ENCODE data around the gene FMO4.
"Not testable (repeated sequence)": the region's sequence is repeated elsewhere in the genome, so short reads cannot be mapped to it uniquely, and the experiment has no call there.

The FMO4 gene

DNA sequence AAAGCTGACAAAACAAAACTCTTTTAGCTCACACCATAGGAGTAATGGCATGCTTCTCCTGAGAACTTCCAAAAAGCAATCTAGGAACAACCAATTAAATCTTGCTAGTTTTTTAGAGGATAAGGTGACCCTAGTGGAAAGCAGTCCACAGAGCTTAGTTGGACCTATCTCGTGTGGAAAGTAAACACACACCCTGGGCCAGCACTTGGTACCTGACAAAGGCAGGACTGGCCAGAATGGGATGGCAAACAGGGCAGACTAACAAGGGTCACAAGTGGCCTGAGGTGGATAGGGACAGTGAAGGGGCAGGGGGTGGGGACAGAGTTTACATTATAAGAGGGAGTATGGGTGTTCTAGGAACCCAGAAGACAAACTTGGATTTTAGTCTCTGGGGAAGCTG lies 22.0 kb downstream of the FMO4 start:
- no peaks in the 10 kb centered on the region for H3K79me2 ChIP-seq (ENCODE audit: control insufficient read depth, low read length)
- no peaks in the 10 kb centered on the region for H4K20me1 ChIP-seq (ENCODE audit: control insufficient read depth, insufficient read depth, low read depth, low read length)
- no peaks in the 10 kb centered on the region for H3K27me3 ChIP-seq (ENCODE audit: control insufficient read depth, low read length)
- no peaks in the 10 kb centered on the region for H3F3A ChIP-seq (ENCODE audit: control insufficient read depth, insufficient read depth)
- no peak overlapping the region for H3K4me3 ChIP-seq (ENCODE audit: low read length)
- no peaks in the 10 kb centered on the region for H3K9me3 ChIP-seq (ENCODE audit: control insufficient read depth, insufficient read depth, low read length)
- no peaks in the 10 kb centered on the region for H3K9me2 ChIP-seq (replicated peaks; ENCODE audit: control insufficient read depth, low read length)
- H3K4me1 ChIP-seq (ENCODE audit: control insufficient read depth, low read length), result no peaks in the 10 kb centered on the region
- H3K27ac ChIP-seq (ENCODE audit: low read depth, low read length), result no peak overlapping the region
- no peaks in the 10 kb centered on the region for H3K36me3 ChIP-seq (ENCODE audit: control insufficient read depth, low read length)
- TF ChIP-seq CTCF (IDR thresholded peaks at IDR 0.05; ENCODE audit: low read depth, low read length, poor library complexity, severe bottlenecking) (no peak), EZH2phosphoT487 (IDR thresholded peaks at IDR 0.05; ENCODE audit: borderline replicate concordance, low read length) (no peak)
- H3K4me2 ChIP-seq (ENCODE audit: low read length), result no peak overlapping the region

DNA sequence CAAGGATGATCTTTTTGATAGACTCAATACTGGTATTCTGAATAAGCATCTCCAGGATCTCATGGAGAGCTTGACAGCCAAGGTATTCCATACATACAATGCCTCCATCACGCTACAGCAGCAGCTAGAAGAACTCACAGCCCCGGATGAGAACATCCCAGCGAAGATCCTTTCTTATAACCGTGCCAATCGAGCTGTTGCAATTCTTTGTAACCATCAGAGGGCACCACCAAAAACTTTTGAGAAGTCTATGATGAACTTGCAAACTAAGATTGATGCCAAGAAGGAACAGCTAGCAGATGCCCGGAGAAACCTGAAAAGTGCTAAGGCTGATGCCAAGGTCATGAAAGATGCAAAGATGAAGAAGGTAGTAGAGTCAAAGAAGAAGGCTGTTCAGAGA lies 25.4 kb downstream of the FMO4 start:
- not testable (repeated sequence) for H3K9me3 ChIP-seq (ENCODE audit: control insufficient read depth, insufficient read depth, low read length); H3K36me3 ChIP-seq (ENCODE audit: control insufficient read depth, low read length); H3K4me3 ChIP-seq (ENCODE audit: low read length); H3K4me2 ChIP-seq (ENCODE audit: low read length); H3K27me3 ChIP-seq (ENCODE audit: control insufficient read depth, low read length); H3K27ac ChIP-seq (ENCODE audit: low read depth, low read length); H3F3A ChIP-seq (ENCODE audit: control insufficient read depth, insufficient read depth); H3K79me2 ChIP-seq (ENCODE audit: control insufficient read depth, low read length); H3K9me2 ChIP-seq (replicated peaks; ENCODE audit: control insufficient read depth, low read length); H4K20me1 ChIP-seq (ENCODE audit: control insufficient read depth, insufficient read depth, low read depth, low read length); H3K4me1 ChIP-seq (ENCODE audit: control insufficient read depth, low read length)

DNA sequence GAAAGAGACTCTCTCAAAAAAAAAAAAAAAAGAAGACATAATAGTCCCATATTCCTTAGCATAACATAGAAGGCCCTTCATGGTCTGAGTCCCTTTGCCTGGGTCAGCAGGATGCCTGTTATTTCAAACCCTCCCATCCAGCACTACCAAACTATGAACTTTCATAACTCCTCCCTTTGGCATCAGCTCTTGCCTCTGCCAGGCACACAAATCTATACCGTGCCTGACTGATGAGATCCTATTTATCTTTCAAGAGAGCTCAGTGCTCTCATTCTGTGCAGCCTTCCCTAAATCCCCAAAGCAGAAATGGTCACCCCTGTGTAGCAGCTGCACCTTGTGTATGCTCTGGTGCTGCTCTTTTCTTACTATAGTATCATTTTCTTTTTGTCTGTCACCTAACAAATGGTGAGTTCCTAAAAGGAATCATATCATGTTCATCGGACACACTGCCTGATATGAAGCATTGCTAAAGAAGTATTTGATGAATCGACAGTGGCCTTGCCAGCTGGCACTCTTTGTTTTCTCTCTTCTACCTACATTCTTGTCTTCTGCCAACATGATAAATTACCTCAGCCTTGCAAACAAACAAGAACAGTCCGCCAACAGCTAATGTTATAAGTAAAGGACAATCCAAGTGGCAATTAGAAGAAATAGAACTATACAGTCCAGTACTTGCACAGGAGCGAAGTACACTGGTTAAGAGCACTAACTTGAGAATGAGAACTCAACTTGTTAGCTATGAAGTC lies 29.9 kb downstream of the FMO4 start:
- no peak overlapping the region for H3K4me2 ChIP-seq (ENCODE audit: low read length)
- no peaks in the 10 kb centered on the region for H3K9me2 ChIP-seq (replicated peaks; ENCODE audit: control insufficient read depth, low read length)
- no peaks in the 10 kb centered on the region for H4K20me1 ChIP-seq (ENCODE audit: control insufficient read depth, insufficient read depth, low read depth, low read length)
- H3F3A ChIP-seq (ENCODE audit: control insufficient read depth, insufficient read depth), result no peaks in the 10 kb centered on the region
- no peaks in the 10 kb centered on the region for H3K36me3 ChIP-seq (ENCODE audit: control insufficient read depth, low read length)
- H3K4me1 ChIP-seq (ENCODE audit: control insufficient read depth, low read length), result no peaks in the 10 kb centered on the region
- no peaks in the 10 kb centered on the region for H3K79me2 ChIP-seq (ENCODE audit: control insufficient read depth, low read length)
- TF ChIP-seq CTCF (IDR thresholded peaks at IDR 0.05; ENCODE audit: low read depth, low read length, poor library complexity, severe bottlenecking), result no peak
- no peak for TF ChIP-seq EZH2phosphoT487 (IDR thresholded peaks at IDR 0.05; ENCODE audit: borderline replicate concordance, low read length)
- no peak overlapping the region for H3K27ac ChIP-seq (ENCODE audit: low read depth, low read length)
- no peak overlapping the region for H3K4me3 ChIP-seq (ENCODE audit: low read length)
- H3K27me3 ChIP-seq (ENCODE audit: control insufficient read depth, low read length), result no peaks in the 10 kb centered on the region
- H3K9me3 ChIP-seq (ENCODE audit: control insufficient read depth, insufficient read depth, low read length), result no peaks in the 10 kb centered on the region

DNA sequence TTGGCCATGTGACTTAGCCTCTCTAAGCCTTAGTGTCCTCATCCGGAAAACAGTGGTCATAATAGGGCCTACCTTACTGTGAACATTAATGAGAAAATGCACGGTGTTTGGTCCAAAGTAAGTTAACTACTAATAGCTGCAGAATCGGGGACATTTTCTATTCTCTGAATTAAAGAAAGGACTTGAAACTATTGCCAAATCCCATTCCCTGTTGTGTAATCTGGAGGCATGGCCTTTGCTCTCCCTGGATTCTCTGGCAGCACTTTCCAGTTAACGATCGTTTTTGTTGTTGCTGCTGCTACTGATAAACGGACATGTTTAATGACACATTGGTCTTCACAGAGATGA lies 30.5 kb downstream of the FMO4 start:
- Histone ChIP-seq H3K27me3 (ENCODE audit: control insufficient read depth, low read length) (no peaks in the 10 kb centered on the region), H3K4me3 (ENCODE audit: low read length) (no peak overlapping the region), H3K36me3 (ENCODE audit: control insufficient read depth, low read length) (no peaks in the 10 kb centered on the region), H4K20me1 (ENCODE audit: control insufficient read depth, insufficient read depth, low read depth, low read length) (no peaks in the 10 kb centered on the region), H3K9me3 (ENCODE audit: control insufficient read depth, insufficient read depth, low read length) (no peaks in the 10 kb centered on the region), H3K9me2 (replicated peaks; ENCODE audit: control insufficient read depth, low read length) (no peaks in the 10 kb centered on the region), H3K4me1 (ENCODE audit: control insufficient read depth, low read length) (no peaks in the 10 kb centered on the region), H3K4me2 (ENCODE audit: low read length) (no peak overlapping the region), H3K27ac (ENCODE audit: low read depth, low read length) (no peak overlapping the region), H3F3A (ENCODE audit: control insufficient read depth, insufficient read depth) (no peaks in the 10 kb centered on the region), H3K79me2 (ENCODE audit: control insufficient read depth, low read length) (no peaks in the 10 kb centered on the region)
- no peak for TF ChIP-seq EZH2phosphoT487 (IDR thresholded peaks at IDR 0.05; ENCODE audit: borderline replicate concordance, low read length)
- TF ChIP-seq CTCF (IDR thresholded peaks at IDR 0.05; ENCODE audit: low read depth, low read length, poor library complexity, severe bottlenecking), result no peak

Data from DOHH2 (cell line).